HEK293 (cell line): ENCODE data around the gene ATP5ME.

Source experiments
- CTCF ChIA-PET: fragments of 350-600 bp; formaldehyde crosslinking; extraction: SDS; loops from one replicate; lab custom pipeline; 2021; ENCODE audit warnings: antibody characterized with exemption; lab: Yijun Ruan, JAX
- POLR2A ChIA-PET: fragments of 300-600 bp; formaldehyde crosslinking; extraction: SDS; loops from one replicate; lab custom pipeline; 2020; ENCODE audit warnings: antibody characterized with exemption, inconsistent platforms; lab: Yijun Ruan, JAX
- H3K27ac ChIP-seq: fragments of 200-500 bp; sonication (Bioruptor generic); 2 replicates; pipeline ENCODE4 v1.5.1; 2014; ENCODE audit warnings: low read depth, low read length, control low read depth, inconsistent platforms; ENCODE audit errors: extremely low read depth
- H3K36me3 ChIP-seq, 2 experiments: fragments of 200-500 bp in 1 of 2; sonication (Bioruptor generic) in 1 of 2; 1 replicate in 1 of 2; 2 replicates in 1 of 2; pipeline ENCODE4 v1.5.1; 2014 to 2017; ENCODE audit warnings: inconsistent platforms in 2 of 2, low read length in 2 of 2; ENCODE audit not compliant: control insufficient read depth in 2 of 2, insufficient read depth in 1 of 2
- H3K4me1 ChIP-seq: fragments of 200-500 bp; sonication (Bioruptor generic); 2 replicates; pipeline ENCODE4 v1.5.1; 2014; ENCODE audit warnings: mild to moderate bottlenecking, low read length, inconsistent platforms; ENCODE audit not compliant: control insufficient read depth, insufficient read depth
- H3K4me3 ChIP-seq: 2 replicates; pipeline ENCODE4 v1.5.1; 2011; ENCODE audit warnings: low read depth, mild to moderate bottlenecking, control low read depth, low read length, moderate library complexity
- H3K9me3 ChIP-seq: fragments of 200-500 bp; sonication (Bioruptor generic); 2 replicates; pipeline ENCODE4 v1.5.1; 2014; ENCODE audit warnings: low read depth, low read length, inconsistent platforms; ENCODE audit not compliant: control insufficient read depth, insufficient read depth
- GLIS2 ChIP-seq: fragments of 450-650 bp; formaldehyde crosslinking; IDR thresholded peaks from 2 replicates; pipeline ENCODE4 v1.5.1; 2016; ENCODE audit warnings: missing biosample characterization, missing genetic modification characterization
- OVOL3 ChIP-seq: fragments of 450-650 bp; formaldehyde crosslinking; IDR thresholded peaks from 2 replicates; pipeline ENCODE4 v1.5.1; 2016; ENCODE audit warnings: missing biosample characterization, missing genetic modification characterization
- SCRT2 ChIP-seq: fragments of 450-650 bp; formaldehyde crosslinking; IDR thresholded peaks from 2 replicates; pipeline ENCODE4 v1.5.1; 2016; ENCODE audit warnings: missing biosample characterization, missing genetic modification characterization
- ZBTB17 ChIP-seq: fragments of 450-650 bp; formaldehyde crosslinking; IDR thresholded peaks from 2 replicates; pipeline ENCODE4 v1.5.1; 2016; ENCODE audit warnings: missing biosample characterization, missing genetic modification characterization
- ZBTB7A ChIP-seq: fragments of 450-650 bp; formaldehyde crosslinking; IDR thresholded peaks from 2 replicates; pipeline ENCODE4 v1.5.1; 2016; ENCODE audit warnings: low read depth, missing biosample characterization, missing genetic modification characterization
- ZBTB8A ChIP-seq: fragments of 450-650 bp; formaldehyde crosslinking; IDR thresholded peaks from 2 replicates; pipeline ENCODE4 v1.5.1; 2016; ENCODE audit warnings: missing biosample characterization, missing genetic modification characterization
- ZFP41 ChIP-seq: fragments of 450-650 bp; formaldehyde crosslinking; IDR thresholded peaks from 2 replicates; pipeline ENCODE4 v1.5.1; 2016; ENCODE audit warnings: missing biosample characterization, missing genetic modification characterization, borderline replicate concordance
- ZFP69B ChIP-seq: fragments of 450-650 bp; formaldehyde crosslinking; IDR thresholded peaks from 2 replicates; pipeline ENCODE4 v1.5.1; 2016; ENCODE audit warnings: missing biosample characterization, missing genetic modification characterization
- ZNF155 ChIP-seq: fragments of 450-650 bp; formaldehyde crosslinking; IDR thresholded peaks from 2 replicates; pipeline ENCODE4 v1.5.1; 2016; ENCODE audit warnings: missing biosample characterization, missing genetic modification characterization
- ZNF174 ChIP-seq: fragments of 450-650 bp; formaldehyde crosslinking; IDR thresholded peaks from 2 replicates; pipeline ENCODE4 v1.5.0; 2017; ENCODE audit warnings: missing biosample characterization, mild to moderate bottlenecking, missing genetic modification characterization
- ZNF211 ChIP-seq: fragments of 450-650 bp; formaldehyde crosslinking; IDR thresholded peaks from 2 replicates; pipeline ENCODE4 v1.5.1; 2016; ENCODE audit warnings: low read depth, missing biosample characterization, missing genetic modification characterization
- ZNF248 ChIP-seq: fragments of 450-650 bp; formaldehyde crosslinking; IDR thresholded peaks from 2 replicates; pipeline ENCODE4 v1.5.1; 2017; ENCODE audit warnings: missing biosample characterization, missing genetic modification characterization
- ZNF292 ChIP-seq: fragments of 450-650 bp; formaldehyde crosslinking; IDR thresholded peaks from 2 replicates; pipeline ENCODE4 v1.5.1; 2016; ENCODE audit warnings: low read depth, missing biosample characterization, missing genetic modification characterization, borderline replicate concordance
- ZNF335 ChIP-seq: fragments of 450-650 bp; formaldehyde crosslinking; conservative IDR thresholded peaks from 2 replicates; pipeline ENCODE4 v1.5.1; 2016; ENCODE audit warnings: missing biosample characterization, missing genetic modification characterization
- ZNF473 ChIP-seq: fragments of 450-650 bp; formaldehyde crosslinking; IDR thresholded peaks from 2 replicates; pipeline ENCODE4 v1.5.1; 2017; ENCODE audit warnings: missing biosample characterization, missing genetic modification characterization
- ZNF514 ChIP-seq: fragments of 450-650 bp; formaldehyde crosslinking; IDR thresholded peaks from 2 replicates; pipeline ENCODE4 v1.5.1; 2016; ENCODE audit warnings: missing biosample characterization, missing genetic modification characterization
- ZNF560 ChIP-seq: fragments of 450-650 bp; formaldehyde crosslinking; IDR thresholded peaks from 2 replicates; pipeline ENCODE4 v1.5.1; 2017; ENCODE audit warnings: missing biosample characterization, missing genetic modification characterization, borderline replicate concordance
- ZNF561 ChIP-seq: fragments of 450-650 bp; IDR thresholded peaks from 2 replicates; pipeline ENCODE4 v1.5.1; 2018; ENCODE audit warnings: missing biosample characterization, missing genetic modification characterization, borderline replicate concordance
- ZNF610 ChIP-seq: fragments of 450-650 bp; formaldehyde crosslinking; IDR thresholded peaks from 2 replicates; pipeline ENCODE4 v1.5.1; 2016; ENCODE audit warnings: missing biosample characterization, missing genetic modification characterization, borderline replicate concordance
- ZNF626 ChIP-seq: fragments of 450-650 bp; sonication (Bioruptor Pico); formaldehyde crosslinking; IDR thresholded peaks from 2 replicates; pipeline ENCODE4 v1.5.1; 2018; ENCODE audit warnings: missing biosample characterization, missing genetic modification characterization, inconsistent platforms
- ZNF707 ChIP-seq: fragments of 450-650 bp; formaldehyde crosslinking; IDR thresholded peaks from 2 replicates; pipeline ENCODE4 v1.5.1; 2016; ENCODE audit warnings: missing biosample characterization, missing genetic modification characterization
- ZSCAN23 ChIP-seq: fragments of 450-650 bp; formaldehyde crosslinking; IDR thresholded peaks from 2 replicates; pipeline ENCODE4 v1.5.1; 2016; ENCODE audit warnings: missing biosample characterization, missing genetic modification characterization
- TF ChIP-seq, protein P1 (sequence below): fragments of 450-650 bp; formaldehyde crosslinking; IDR thresholded peaks from 2 replicates; pipeline ENCODE4 v1.5.1; 2017; ENCODE audit warnings: missing biosample characterization, missing genetic modification characterization
- TF ChIP-seq, protein P2 (sequence below): fragments of 450-650 bp; formaldehyde crosslinking; IDR thresholded peaks from 2 replicates; pipeline ENCODE4 v1.5.1; 2016; ENCODE audit warnings: missing biosample characterization, missing genetic modification characterization
- TF ChIP-seq, protein P3 (sequence below): fragments of 450-650 bp; formaldehyde crosslinking; IDR thresholded peaks from 2 replicates; pipeline ENCODE4 v1.5.1; 2016; ENCODE audit warnings: missing biosample characterization, missing genetic modification characterization
- TF ChIP-seq, protein P4 (sequence below): fragments of 450-650 bp; formaldehyde crosslinking; IDR thresholded peaks from 2 replicates; pipeline ENCODE4 v1.5.1; 2016; ENCODE audit warnings: missing biosample characterization, missing genetic modification characterization
- TF ChIP-seq, protein P5 (sequence below): fragments of 450-650 bp; formaldehyde crosslinking; IDR thresholded peaks from 2 replicates; pipeline ENCODE4 v1.5.1; 2016; ENCODE audit warnings: missing biosample characterization, missing genetic modification characterization

Gene ATP5ME

DNA sequence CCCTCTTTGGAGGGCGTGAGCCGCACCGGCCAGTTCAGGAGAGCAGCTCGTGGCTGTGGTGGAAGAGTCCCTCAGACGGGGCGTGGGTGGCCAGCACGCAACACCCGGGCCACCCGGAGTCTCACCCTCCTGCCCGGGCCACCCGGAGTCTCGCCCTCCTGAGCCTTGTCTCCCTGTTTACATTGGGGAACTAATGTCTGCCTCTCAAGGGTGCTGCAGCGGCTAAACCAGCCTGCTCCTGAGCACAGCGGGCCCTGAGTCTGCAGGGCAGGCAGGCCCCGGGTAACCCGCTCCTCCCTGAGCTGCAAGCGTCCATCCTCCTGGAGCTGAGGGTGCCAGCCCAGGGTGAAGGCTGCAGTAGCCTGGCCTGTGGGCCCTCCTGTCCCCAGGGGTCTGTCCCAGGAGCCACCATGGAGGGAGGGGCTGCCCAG lies 45.8 kb downstream of the ATP5ME start:
- ChIA-PET CTCF (no interaction called here), POLR2A (no interaction called here)
- H3K27ac ChIP-seq = no peak overlapping the region

DNA sequence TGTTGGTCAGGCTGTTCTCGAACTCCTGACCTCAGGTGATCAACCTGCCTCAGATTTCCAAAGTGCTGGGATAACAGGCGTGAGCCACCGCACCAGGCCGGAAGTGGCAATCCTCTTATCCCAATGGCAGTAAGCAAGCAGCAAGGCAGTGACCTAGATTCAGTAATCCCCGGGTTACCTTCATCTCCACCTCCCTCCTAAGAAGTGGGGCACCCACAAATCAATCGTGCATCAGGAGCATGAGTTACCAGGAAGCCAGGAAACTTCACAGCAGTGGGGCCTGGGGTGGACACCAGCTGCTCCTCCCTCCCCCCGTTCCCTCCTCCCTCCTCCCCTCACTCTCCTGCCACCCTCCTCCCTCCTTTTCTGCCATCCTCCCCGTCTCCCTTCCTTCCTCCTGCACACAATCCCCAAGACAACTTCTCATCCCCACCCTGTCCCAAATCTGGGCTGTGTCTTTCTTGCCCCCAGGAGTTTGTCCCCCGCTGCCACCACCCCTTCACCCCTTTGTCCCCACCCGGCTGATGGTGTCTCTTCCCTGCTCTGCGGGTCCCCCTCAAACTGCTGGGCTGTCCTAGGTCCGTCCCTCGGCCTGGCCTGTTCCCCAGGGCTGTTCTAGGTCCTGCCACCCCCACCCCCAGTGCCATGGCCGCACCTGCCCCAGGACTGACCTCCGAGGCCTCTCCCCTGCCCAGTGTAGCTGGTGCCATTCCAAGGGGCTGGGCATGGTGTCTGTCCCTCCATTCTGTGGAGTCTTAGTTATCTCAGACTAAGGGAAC lies 46.5 kb downstream of the ATP5ME start:
- ChIA-PET POLR2A (no interaction called here), CTCF (no interaction called here)
- Histone ChIP-seq H3K36me3 (no peaks in the 10 kb centered on the region), H3K4me1 (no peaks in the 10 kb centered on the region), H3K9me3 (no peaks in the 10 kb centered on the region), H3K4me3 (no peak overlapping the region), H3K27ac (no peak overlapping the region)
- TF ChIP-seq, protein P1, sequence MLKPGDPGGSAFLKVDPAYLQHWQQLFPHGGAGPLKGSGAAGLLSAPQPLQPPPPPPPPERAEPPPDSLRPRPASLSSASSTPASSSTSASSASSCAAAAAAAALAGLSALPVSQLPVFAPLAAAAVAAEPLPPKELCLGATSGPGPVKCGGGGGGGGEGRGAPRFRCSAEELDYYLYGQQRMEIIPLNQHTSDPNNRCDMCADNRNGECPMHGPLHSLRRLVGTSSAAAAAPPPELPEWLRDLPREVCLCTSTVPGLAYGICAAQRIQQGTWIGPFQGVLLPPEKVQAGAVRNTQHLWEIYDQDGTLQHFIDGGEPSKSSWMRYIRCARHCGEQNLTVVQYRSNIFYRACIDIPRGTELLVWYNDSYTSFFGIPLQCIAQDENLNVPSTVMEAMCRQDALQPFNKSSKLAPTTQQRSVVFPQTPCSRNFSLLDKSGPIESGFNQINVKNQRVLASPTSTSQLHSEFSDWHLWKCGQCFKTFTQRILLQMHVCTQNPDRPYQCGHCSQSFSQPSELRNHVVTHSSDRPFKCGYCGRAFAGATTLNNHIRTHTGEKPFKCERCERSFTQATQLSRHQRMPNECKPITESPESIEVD (tag by site-specific recombination) = no peak
- TF ChIP-seq ZNF561 (no peak), ZFP41 (no peak), ZBTB8A (tag by site-specific recombination) (no peak), OVOL3 (tag by site-specific recombination) (no peak), ZNF560 (tag by site-specific recombination) (no peak), ZNF174 (no peak), ZSCAN23 (tag by site-specific recombination) (no peak), SCRT2 (tag by site-specific recombination) (no peak)
- TF ChIP-seq, protein P2, sequence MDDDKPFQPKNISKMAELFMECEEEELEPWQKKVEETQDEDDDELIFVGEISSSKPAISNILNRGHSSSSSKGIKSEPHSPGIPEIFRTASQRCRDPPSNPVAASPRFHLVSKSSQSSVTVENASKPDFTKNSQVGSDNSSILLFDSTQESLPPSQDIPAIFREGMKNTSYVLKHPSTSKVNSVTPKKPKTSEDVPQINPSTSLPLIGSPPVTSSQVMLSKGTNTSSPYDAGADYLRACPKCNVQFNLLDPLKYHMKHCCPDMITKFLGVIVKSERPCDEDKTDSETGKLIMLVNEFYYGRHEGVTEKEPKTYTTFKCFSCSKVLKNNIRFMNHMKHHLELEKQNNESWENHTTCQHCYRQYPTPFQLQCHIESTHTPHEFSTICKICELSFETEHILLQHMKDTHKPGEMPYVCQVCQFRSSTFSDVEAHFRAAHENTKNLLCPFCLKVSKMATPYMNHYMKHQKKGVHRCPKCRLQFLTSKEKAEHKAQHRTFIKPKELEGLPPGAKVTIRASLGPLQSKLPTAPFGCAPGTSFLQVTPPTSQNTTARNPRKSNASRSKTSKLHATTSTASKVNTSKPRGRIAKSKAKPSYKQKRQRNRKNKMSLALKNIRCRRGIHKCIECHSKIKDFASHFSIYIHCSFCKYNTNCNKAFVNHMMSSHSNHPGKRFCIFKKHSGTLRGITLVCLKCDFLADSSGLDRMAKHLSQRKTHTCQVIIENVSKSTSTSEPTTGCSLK (tag by site-specific recombination) = no peak
- TF ChIP-seq, protein P3, sequence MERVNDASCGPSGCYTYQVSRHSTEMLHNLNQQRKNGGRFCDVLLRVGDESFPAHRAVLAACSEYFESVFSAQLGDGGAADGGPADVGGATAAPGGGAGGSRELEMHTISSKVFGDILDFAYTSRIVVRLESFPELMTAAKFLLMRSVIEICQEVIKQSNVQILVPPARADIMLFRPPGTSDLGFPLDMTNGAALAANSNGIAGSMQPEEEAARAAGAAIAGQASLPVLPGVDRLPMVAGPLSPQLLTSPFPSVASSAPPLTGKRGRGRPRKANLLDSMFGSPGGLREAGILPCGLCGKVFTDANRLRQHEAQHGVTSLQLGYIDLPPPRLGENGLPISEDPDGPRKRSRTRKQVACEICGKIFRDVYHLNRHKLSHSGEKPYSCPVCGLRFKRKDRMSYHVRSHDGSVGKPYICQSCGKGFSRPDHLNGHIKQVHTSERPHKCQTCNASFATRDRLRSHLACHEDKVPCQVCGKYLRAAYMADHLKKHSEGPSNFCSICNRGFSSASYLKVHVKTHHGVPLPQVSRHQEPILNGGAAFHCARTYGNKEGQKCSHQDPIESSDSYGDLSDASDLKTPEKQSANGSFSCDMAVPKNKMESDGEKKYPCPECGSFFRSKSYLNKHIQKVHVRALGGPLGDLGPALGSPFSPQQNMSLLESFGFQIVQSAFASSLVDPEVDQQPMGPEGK (tag by site-specific recombination) = no peak

More for the DNA sequence above, 45.8 kb downstream of the ATP5ME start:
- Histone ChIP-seq H3K36me3 (no peaks in the 10 kb centered on the region), H3K4me3 (no peak overlapping the region), H3K9me3 (no peaks in the 10 kb centered on the region), H3K4me1 (no peaks in the 10 kb centered on the region)
- TF ChIP-seq, protein P4, sequence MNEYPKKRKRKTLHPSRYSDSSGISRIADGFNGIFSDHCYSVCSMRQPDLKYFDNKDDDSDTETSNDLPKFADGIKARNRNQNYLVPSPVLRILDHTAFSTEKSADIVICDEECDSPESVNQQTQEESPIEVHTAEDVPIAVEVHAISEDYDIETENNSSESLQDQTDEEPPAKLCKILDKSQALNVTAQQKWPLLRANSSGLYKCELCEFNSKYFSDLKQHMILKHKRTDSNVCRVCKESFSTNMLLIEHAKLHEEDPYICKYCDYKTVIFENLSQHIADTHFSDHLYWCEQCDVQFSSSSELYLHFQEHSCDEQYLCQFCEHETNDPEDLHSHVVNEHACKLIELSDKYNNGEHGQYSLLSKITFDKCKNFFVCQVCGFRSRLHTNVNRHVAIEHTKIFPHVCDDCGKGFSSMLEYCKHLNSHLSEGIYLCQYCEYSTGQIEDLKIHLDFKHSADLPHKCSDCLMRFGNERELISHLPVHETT (tag by site-specific recombination) = no peak
- TF ChIP-seq ZBTB17 (tag by site-specific recombination) (no peak), ZNF610 (tag by site-specific recombination) (no peak), ZBTB7A (tag by site-specific recombination) (no peak), ZNF707 (tag by site-specific recombination) (no peak), ZNF155 (tag by site-specific recombination) (no peak), ZNF292 (tag by site-specific recombination) (no peak), ZNF335 (tag by site-specific recombination) (no peak), ZNF248 (tag by site-specific recombination) (no peak), GLIS2 (tag by site-specific recombination) (no peak), ZNF514 (tag by site-specific recombination) (no peak), ZNF211 (tag by site-specific recombination) (no peak), ZNF626 (tag by site-specific recombination) (no peak), ZFP69B (tag by site-specific recombination) (no peak), ZNF473 (tag by site-specific recombination) (no peak)
- TF ChIP-seq, protein P1 (tag by site-specific recombination) = no peak
- TF ChIP-seq, protein P5, sequence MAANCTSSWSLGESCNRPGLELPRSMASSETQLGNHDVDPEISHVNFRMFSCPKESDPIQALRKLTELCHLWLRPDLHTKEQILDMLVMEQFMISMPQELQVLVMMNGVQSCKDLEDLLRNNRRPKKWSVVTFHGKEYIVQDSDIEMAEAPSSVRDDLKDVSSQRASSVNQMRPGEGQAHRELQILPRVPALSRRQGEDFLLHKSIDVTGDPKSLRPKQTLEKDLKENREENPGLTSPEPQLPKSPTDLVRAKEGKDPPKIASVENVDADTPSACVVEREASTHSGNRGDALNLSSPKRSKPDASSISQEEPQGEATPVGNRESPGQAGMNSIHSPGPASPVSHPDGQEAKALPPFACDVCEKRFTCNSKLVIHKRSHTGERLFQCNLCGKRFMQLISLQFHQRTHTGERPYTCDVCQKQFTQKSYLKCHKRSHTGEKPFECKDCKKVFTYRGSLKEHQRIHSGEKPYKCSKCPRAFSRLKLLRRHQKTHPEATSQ (tag by site-specific recombination) = no peak
